ENCODE results near the gene ZBTB38. TPM values are rescaled to one million over a fixed set of nuclear protein-coding genes. Genes with fewer than 3 reads are reported as not detected.

The ZBTB38 gene
- total and polyA plus RNA-seq, 10 donors = 4.8 to 122 (median 58.5) TPM

DNA sequence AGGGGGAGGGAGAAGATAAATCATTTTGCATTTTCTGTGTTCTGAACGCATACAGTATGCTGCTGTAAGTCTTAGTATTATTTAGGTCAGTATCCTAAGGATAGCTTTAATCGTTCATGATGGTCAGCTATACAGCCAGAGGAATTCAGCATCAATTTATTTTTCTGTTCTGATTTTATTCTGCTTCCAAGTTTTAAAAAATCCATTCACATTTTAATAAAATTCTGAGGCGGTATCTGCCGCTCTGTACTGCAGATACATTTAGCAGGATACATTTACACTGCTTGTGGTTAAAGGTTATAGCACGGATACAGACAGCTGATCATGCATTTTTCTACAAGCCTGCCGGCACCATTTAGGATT, 17.8 kb downstream of the ZBTB38 start:
- Histone ChIP-seq H3K27me3 (replicated peaks in 1 of 7) (peaks cover 0 to 4% (median 0%) of the 10 kb centered on the region in 7 donors), H3K36me3 (no peaks in the 10 kb centered on the region), H3K27ac (peak overlapping the region in 5 of 8 donors; percentile 45 to 77 (median 67)), H3K4me3 (peak overlapping the region in 5 of 8 donors; percentile 5 to 62 (median 22)), H3K9me3 (no peaks in the 10 kb centered on the region), H3K4me1 (peaks cover 0 to 43% (median 6%) of the 10 kb centered on the region in 6 donors)
- DNase-seq = no peak
- intact Hi-C loops (cut with DNase I; ENCODE audit: low total_unique reads) = no loop called here
- TF ChIP-seq, protein P1, sequence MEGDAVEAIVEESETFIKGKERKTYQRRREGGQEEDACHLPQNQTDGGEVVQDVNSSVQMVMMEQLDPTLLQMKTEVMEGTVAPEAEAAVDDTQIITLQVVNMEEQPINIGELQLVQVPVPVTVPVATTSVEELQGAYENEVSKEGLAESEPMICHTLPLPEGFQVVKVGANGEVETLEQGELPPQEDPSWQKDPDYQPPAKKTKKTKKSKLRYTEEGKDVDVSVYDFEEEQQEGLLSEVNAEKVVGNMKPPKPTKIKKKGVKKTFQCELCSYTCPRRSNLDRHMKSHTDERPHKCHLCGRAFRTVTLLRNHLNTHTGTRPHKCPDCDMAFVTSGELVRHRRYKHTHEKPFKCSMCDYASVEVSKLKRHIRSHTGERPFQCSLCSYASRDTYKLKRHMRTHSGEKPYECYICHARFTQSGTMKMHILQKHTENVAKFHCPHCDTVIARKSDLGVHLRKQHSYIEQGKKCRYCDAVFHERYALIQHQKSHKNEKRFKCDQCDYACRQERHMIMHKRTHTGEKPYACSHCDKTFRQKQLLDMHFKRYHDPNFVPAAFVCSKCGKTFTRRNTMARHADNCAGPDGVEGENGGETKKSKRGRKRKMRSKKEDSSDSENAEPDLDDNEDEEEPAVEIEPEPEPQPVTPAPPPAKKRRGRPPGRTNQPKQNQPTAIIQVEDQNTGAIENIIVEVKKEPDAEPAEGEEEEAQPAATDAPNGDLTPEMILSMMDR (IDR thresholded peaks at IDR 0.05 in 8 of 11, conservative IDR thresholded peaks at IDR 0.05 in 3 of 11) = no peak
- TF ChIP-seq POLR2AphosphoS5 (IDR thresholded peaks at IDR 0.05) (no peak), POLR2A (IDR thresholded peaks at IDR 0.05) (no peak)
- 65 to 82% (median 75%) methylated on average over 6 of the region's 6 CpGs for WGBS, 5 donors

DNA sequence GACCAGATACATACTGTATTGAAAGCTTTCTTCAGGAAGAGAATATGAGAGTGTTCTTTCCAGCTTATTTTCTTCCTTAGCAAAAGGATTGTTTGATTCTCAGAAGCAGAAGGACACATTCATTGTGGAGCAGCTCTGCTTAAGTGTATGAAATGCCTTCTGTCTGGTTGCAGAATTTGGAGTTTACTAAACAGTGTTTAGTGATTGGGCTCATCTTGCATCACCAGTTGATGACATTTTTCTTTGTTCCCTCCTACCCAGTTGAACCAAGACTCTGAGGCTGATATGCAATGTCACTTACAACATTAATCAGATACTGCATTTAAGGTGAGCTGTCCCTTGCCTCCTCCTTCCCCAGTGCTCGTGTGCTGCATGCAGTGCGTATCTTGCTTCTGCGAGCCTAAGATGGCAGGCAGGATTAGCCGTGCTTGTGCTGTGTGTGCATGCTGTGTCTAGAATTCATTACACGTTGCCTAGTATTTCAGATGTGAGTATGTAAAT, 18.4 kb downstream of the ZBTB38 start:
- 69 to 83% (median 82%) methylated on average over 5 of the region's 5 CpGs for WGBS, 5 donors
- peak overlapping the region in 6 of 8 donors; percentile 5 to 77 (median 62) for H3K27ac ChIP-seq

DNA sequence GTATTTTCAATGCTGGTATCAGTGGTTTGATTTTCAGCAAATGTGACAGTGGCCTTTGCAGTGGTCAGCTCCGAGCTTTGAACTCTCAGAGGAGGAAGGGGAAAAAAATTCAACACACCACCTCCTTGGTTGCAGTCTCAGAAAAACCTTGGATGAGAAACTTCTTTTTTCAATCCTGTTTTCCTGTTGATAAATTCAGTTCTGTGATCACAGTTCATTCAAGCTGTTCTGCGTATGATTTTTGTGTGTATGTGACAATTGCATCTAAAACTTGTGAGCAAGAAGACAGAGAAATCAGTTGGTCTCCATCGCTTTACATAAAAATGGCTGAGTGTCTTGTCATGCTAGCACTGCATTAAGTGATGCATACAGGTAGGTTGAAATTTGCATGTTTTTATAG, 19.2 kb downstream of the ZBTB38 start:
- Histone ChIP-seq H3K27ac (peak overlapping the region in 5 of 8 donors; percentile 45 to 77 (median 67)), H3K36me3 (no peaks in the 10 kb centered on the region), H3K4me3 (peak overlapping the region in 2 of 8 donors; percentile 24 to 62), H3K4me1 (peaks cover 0 to 43% (median 6%) of the 10 kb centered on the region in 6 donors), H3K9me3 (no peaks in the 10 kb centered on the region), H3K27me3 (replicated peaks in 1 of 7) (peaks cover 0 to 4% (median 0%) of the 10 kb centered on the region in 7 donors)
- WGBS, 5 donors = 76 to 90% (median 84%) methylated on average over 3 of the region's 3 CpGs
- TF ChIP-seq, protein P1 (IDR thresholded peaks at IDR 0.05 in 8 of 11, conservative IDR thresholded peaks at IDR 0.05 in 3 of 11) = no peak
- TF ChIP-seq POLR2A (IDR thresholded peaks at IDR 0.05) (no peak), POLR2AphosphoS5 (IDR thresholded peaks at IDR 0.05) (no peak)
- no peak for DNase-seq
- intact Hi-C loops (cut with DNase I; ENCODE audit: low total_unique reads) = no loop called here

More for the DNA sequence above, 18.4 kb downstream of the ZBTB38 start:
- no peak for DNase-seq
- intact Hi-C loops (cut with DNase I; ENCODE audit: low total_unique reads) = no loop called here
- TF ChIP-seq POLR2AphosphoS5 (IDR thresholded peaks at IDR 0.05) (peak in 2 of 3 donors; percentile 73 to 79), POLR2A (IDR thresholded peaks at IDR 0.05) (no peak)
- TF ChIP-seq, protein P1 (IDR thresholded peaks at IDR 0.05 in 8 of 11, conservative IDR thresholded peaks at IDR 0.05 in 3 of 11) = no peak
- Histone ChIP-seq H3K4me1 (peaks cover 0 to 43% (median 6%) of the 10 kb centered on the region in 6 donors), H3K9me3 (no peaks in the 10 kb centered on the region), H3K4me3 (peak overlapping the region in 5 of 8 donors; percentile 5 to 62 (median 22)), H3K36me3 (no peaks in the 10 kb centered on the region), H3K27me3 (replicated peaks in 1 of 7) (peaks cover 0 to 4% (median 0%) of the 10 kb centered on the region in 7 donors)

DNA sequence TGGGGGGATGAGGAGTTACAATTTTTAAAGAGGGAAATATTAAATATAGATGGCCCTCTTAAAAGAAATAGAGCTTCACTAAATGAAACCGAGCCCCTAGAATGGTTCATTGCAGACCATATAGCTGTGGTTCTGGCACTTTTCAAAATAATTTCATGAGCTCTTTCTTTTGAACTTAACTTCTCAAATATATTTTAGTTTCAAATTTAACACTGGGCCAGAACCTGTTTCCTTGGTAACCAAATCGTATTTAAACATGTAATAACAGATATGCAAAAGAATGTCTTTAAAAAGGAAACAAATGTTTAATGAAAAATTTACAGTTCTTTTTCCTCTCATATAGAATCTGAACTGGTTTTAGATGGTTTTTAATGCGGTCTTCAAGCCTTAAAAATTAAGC, 20.1 kb downstream of the ZBTB38 start:
- peak overlapping the region in 2 of 8 donors; percentile 24 to 62 for H3K4me3 ChIP-seq
- 60 to 80% (median 67%) methylated on average over 3 of the region's 3 CpGs for WGBS, 5 donors
- H3K27ac ChIP-seq = peak overlapping the region in 6 of 8 donors; percentile 11 to 77 (median 62)

More for the DNA sequence above, 20.1 kb downstream of the ZBTB38 start:
- TF ChIP-seq POLR2A (IDR thresholded peaks at IDR 0.05) (no peak), POLR2AphosphoS5 (IDR thresholded peaks at IDR 0.05) (no peak)
- TF ChIP-seq, protein P1 (IDR thresholded peaks at IDR 0.05 in 8 of 11, conservative IDR thresholded peaks at IDR 0.05 in 3 of 11) = no peak
- Histone ChIP-seq H3K36me3 (no peaks in the 10 kb centered on the region), H3K9me3 (no peaks in the 10 kb centered on the region), H3K4me1 (peaks cover 0 to 38% (median 6%) of the 10 kb centered on the region in 6 donors), H3K27me3 (replicated peaks in 1 of 7) (peaks cover 0 to 4% (median 0%) of the 10 kb centered on the region in 7 donors)
- DNase-seq = no peak
- intact Hi-C loops (cut with DNase I; ENCODE audit: low total_unique reads) = no loop called here
